ENCODE data around the gene OLFM4.

GRCh38 chr13:53028637-53029203 lies at the start of gene OLFM4:
- TF ChIP-seq ZNF121 (tag by site-specific recombination; IDR thresholded peaks at IDR 0.05) = no peak
- no peak for TF ChIP-seq ZBTB10 (tag by site-specific recombination; IDR thresholded peaks at IDR 0.05)
- no peak for TF ChIP-seq ZNF529 (tag by site-specific recombination; IDR thresholded peaks at IDR 0.05; ENCODE audit: insufficient replicate concordance)
- no peak for TF ChIP-seq BCL11A (tag by site-specific recombination; IDR thresholded peaks at IDR 0.05; ENCODE audit: low read depth)
- no peak for TF ChIP-seq PBX3 (CRISPR knock-in tag; IDR thresholded peaks at IDR 0.05)
- TF ChIP-seq ZNF223 (tag by site-specific recombination; IDR thresholded peaks at IDR 0.05) = no peak
- TF ChIP-seq CTCF (tag by site-specific recombination; IDR thresholded peaks at IDR 0.05) = no peak
- TF ChIP-seq ZBTB21 (tag by site-specific recombination; IDR thresholded peaks at IDR 0.05) = no peak
- no peak for TF ChIP-seq ZNF654 (tag by site-specific recombination; IDR thresholded peaks at IDR 0.05; ENCODE audit: low read depth)
- no peak for TF ChIP-seq KLF1 (tag by site-specific recombination; IDR thresholded peaks at IDR 0.05)
- TF ChIP-seq GLI4 (tag by site-specific recombination; IDR thresholded peaks at IDR 0.05) = no peak
- TF ChIP-seq ZNF416 (tag by site-specific recombination; IDR thresholded peaks at IDR 0.05) = no peak
- no peak for TF ChIP-seq ZNF707 (tag by site-specific recombination; IDR thresholded peaks at IDR 0.05)
- TF ChIP-seq ZNF221 (tag by site-specific recombination; IDR thresholded peaks at IDR 0.05; ENCODE audit: borderline replicate concordance) = no peak

Data from HEK293 (cell line).